Omental fat pad (tissue), 4 donors: ENCODE data around the gene RDH13. TPM values are rescaled to one million over a fixed set of nuclear protein-coding genes. Genes with fewer than 3 reads are reported as not detected.
"Not testable (repeated sequence)": the region's sequence is repeated elsewhere in the genome, so short reads cannot be mapped to it uniquely, and the experiment has no call there.

Source experiments
- ATAC-seq: fragments of 150-250 bp; one replicate; pipeline ENCODE4 v1.9.1; 2016; ENCODE audit warnings: mild to moderate bottlenecking, moderate library complexity; ENCODE audit not compliant: low FRiP score
- DNase-seq: peaks from one replicate; pipeline ENCODE4 v3.0.0-alpha.2; 2019; ENCODE audit warnings: low spot score
- total RNA-seq, 4 donors: library from RNA; depleted of rRNA; stranded (reverse); fragments of >200 nt; gene quantifications; one replicate each; pipeline ENCODE4 v1.1.0, GENCODE V29; 2016
- TF ChIP-seq, protein P1 (sequence below), 3 donors: fragments of 450-650 bp; IDR thresholded peaks; one replicate each; pipeline ENCODE4 v1.5.1; 2016 to 2017; ENCODE audit warnings: antibody characterized with exemption in 3 of 3, mild to moderate bottlenecking in 3 of 3, moderate library complexity in 2 of 3

RDH13 gene
- total RNA-seq, 4 donors from 2014 or later = 8.2 to 14.1 (median 10.8) TPM

DNA sequence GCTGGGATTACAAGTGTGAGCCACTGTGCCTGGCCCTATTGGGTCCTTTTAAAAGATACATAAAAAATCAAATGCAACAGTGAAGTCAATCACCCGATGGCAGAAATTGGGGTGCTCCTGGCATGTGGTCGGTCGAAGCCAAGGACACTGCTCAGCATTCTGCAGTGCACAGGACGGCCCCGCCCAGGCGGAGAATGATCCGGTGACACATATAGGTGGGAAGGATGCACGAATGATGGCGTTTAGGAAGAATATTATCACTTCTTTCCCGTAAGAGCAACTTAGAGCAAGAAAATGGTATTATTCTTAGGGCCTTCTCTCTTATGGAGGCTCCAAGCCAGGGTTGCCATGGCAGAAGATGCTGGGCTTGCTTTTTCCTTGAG is 21.7 kb downstream of the RDH13 start:
- DNase-seq = no peak
- TF ChIP-seq, protein P1, sequence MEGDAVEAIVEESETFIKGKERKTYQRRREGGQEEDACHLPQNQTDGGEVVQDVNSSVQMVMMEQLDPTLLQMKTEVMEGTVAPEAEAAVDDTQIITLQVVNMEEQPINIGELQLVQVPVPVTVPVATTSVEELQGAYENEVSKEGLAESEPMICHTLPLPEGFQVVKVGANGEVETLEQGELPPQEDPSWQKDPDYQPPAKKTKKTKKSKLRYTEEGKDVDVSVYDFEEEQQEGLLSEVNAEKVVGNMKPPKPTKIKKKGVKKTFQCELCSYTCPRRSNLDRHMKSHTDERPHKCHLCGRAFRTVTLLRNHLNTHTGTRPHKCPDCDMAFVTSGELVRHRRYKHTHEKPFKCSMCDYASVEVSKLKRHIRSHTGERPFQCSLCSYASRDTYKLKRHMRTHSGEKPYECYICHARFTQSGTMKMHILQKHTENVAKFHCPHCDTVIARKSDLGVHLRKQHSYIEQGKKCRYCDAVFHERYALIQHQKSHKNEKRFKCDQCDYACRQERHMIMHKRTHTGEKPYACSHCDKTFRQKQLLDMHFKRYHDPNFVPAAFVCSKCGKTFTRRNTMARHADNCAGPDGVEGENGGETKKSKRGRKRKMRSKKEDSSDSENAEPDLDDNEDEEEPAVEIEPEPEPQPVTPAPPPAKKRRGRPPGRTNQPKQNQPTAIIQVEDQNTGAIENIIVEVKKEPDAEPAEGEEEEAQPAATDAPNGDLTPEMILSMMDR (IDR thresholded peaks at IDR 0.05) = no peak
- ATAC-seq = no peak

DNA sequence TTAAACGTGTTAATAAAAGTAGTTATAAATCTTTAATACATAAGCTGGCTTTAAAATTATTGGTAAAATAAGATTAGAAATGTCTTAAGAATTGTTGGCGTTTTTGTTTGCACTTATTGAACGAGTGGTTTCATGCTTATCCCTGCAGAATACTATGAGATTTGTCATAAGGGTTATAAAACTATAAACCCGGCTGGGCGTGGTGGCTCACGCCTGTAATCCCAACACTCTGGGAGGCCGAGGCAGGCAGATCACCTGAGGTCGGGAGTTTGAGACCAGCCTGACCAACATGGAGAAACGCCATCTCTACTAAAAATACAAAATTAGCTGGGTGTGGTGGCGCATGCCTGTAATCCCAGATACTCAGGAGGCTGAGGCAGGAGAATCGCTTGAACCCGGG is 22.3 kb downstream of the RDH13 start:
- not testable (repeated sequence) for DNase-seq, ATAC-seq

DNA sequence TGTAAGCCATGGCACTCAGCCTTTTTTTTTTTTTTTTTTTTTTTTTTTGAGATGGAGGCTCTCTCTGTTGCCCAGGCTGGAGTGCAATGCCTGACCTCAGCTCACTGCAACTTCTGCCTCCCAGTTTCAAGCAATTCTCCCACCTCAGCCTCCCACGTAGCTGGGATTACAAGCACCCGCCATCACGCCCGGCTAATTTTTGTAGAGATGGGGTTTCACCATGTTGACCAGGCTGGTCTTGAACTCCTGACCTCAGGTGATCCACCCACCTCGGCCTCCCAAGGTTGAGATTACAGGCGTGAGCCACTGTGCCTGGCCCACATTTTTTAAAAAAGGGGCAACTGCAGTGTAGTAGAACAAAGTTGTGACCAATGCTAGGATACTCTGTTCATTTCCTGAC is 25.3 kb downstream of the RDH13 start:
- DNase-seq, ATAC-seq: not testable (repeated sequence)

DNA sequence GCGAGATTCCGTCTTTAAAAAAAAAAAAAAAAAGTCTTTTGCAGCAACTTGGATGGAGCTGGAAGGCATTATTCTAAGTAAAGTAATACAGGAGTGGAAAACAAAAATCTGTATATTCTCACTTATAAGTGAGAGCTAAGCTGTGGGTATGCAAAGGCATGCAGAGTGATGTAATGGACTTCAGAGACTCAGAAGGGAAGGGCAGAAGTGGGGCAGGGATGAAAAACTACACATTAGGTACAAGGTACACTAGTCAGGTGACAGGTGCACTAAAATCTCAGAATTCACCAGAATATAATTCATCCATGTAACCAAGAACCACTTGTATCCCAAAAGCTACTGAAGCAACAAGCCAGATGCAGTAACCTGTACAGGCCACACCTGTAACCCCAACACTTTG is 26.9 kb downstream of the RDH13 start:
- ATAC-seq (no peak), DNase-seq (no peak)
- TF ChIP-seq, protein P1 (IDR thresholded peaks at IDR 0.05) = no peak

DNA sequence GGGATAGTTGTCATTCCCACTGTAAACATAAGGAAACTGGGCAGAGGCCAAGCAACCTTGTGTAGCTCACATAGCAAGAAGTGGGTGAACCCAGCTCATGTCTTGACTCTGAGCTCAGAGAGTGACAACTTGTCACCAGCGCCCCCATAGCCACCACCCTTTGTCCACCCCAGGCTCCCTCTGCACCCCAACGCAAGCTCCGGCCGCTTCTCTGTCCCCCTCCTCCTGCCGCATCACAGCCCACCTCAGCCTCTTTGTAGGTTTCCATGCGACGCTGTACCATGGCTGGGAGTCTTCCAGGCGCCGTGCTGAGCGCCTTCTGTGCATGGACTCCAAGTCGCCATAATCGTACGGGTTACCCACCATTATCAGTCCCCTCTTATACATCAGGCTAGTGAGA is 28.2 kb downstream of the RDH13 start:
- DNase-seq (no peak), ATAC-seq (no peak)
- TF ChIP-seq, protein P1 (IDR thresholded peaks at IDR 0.05) = no peak

DNA sequence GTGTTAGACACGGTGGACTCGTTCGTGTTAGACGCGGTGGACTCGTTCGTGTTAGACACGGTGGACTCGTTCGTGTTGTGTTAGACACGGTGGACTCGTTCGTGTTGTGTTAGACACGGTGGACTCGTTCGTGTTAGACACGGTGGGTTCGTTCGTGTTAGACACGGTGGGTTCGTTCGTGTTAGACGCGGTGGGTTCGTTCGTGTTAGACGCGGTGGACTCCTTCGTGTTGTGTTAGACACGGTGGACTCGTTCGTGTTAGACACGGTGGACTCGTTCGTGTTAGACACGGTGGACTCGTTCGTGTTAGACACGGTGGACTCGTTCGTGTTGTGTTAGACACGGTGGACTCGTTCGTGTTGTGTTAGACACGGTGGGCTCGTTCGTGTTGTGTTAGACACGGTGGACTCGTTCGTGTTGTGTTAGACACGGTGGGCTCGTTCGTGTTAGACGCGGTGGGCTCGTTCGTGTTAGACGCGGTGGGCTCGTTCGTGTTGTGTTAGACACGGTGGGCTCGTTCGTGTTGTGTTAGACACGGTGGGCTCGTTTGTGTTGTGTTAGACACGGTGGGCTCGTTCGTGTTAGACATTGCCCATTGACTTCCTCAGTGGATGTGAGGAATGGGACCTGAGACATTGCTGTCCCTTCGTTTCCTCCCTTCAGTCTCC is 29.8 kb downstream of the RDH13 start:
- ATAC-seq, DNase-seq: not testable (repeated sequence)

DNA sequence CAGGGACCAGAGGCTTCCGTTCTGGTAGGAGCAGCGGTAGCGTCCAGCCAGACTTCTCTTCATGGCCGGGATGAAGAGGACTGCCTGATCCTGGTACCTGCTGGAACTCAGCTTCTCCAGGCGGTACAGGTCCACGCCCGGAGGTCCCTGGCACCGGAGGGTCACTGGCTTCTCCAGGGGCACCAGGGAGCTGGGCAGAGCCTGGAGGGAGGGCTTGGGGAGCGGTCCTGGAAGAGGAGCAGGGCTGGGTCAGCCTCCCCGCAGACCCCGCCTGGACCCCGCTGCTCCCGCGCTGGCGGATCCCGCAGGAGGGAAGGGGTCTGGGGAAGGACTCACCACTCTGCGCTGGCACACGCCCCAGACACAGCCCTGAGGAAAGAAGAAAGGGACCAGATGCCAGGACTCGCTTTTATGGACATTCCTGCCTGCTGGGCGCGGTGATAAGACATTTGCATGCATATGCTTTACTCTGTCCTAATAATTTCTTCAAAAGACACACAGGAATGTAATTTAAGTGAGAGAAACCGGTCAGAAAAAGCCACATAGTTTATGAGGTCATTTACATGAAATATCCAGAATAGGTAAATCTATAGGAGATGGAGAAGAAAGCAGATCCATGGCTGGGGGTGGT is 30.7 kb downstream of the RDH13 start:
- no peak for ATAC-seq
- TF ChIP-seq, protein P1 (IDR thresholded peaks at IDR 0.05) = no peak
- DNase-seq = no peak

DNA sequence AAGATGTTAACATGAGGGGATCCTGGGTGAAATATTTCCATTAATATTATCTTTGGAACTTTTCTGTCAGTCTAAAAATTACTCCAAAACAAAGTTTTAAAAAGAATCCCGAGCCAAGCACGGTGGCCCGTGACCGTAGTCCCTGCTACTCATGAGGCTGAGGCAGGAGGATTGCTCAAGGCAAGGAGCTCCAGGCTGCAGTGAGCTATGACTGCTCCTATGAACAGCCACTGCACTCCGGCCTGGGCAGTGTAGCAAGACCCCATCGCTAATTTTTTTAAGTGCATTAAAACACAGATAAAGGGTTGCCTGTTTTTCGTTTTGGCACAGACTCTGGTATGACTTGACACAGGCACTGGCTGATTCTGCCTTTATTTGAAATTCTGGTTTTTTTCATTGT is 31.8 kb downstream of the RDH13 start:
- ATAC-seq (no peak), DNase-seq (no peak)
- TF ChIP-seq, protein P1 (IDR thresholded peaks at IDR 0.05) = no peak
